H9 (cell line): ENCODE results near the gene SALL3. TPM values are rescaled to one million over a fixed set of nuclear protein-coding genes. Genes with fewer than 3 reads are reported as not detected.

ENCODE experiments used
- DNase-seq: peaks from one replicate; pipeline ENCODE4 v3.0.0-alpha.2; 2017
- H2AFZ ChIP-seq: one replicate; pipeline ENCODE4 v1.6.1; 2013; ENCODE audit warnings: mild to moderate bottlenecking, low read length, control low read depth, moderate library complexity
- H2AK5ac ChIP-seq: 2 replicates; pipeline ENCODE4 v1.6.1; 2013; ENCODE audit warnings: low read length, control low read depth, mixed read lengths; ENCODE audit not compliant: insufficient read length
- H2BK120ac ChIP-seq: one replicate; pipeline ENCODE4 v1.6.1; 2013; ENCODE audit warnings: low read depth, mild to moderate bottlenecking, low read length, control low read depth, inconsistent platforms; ENCODE audit not compliant: poor library complexity, severe bottlenecking
- H2BK12ac ChIP-seq: 2 replicates; pipeline ENCODE4 v1.6.1; 2013; ENCODE audit warnings: low read length, control low read depth, mixed read lengths, low read depth; ENCODE audit not compliant: insufficient read length
- H2BK15ac ChIP-seq: 2 replicates; pipeline ENCODE4 v1.6.1; 2013; ENCODE audit warnings: low read depth, low read length, control low read depth
- H2BK20ac ChIP-seq: one replicate; pipeline ENCODE4 v1.6.1; 2013; ENCODE audit warnings: low read depth, mild to moderate bottlenecking, low read length, control low read depth, inconsistent platforms; ENCODE audit not compliant: poor library complexity, severe bottlenecking
- H2BK5ac ChIP-seq: 2 replicates; pipeline ENCODE4 v1.6.1; 2013; ENCODE audit warnings: low read length, control low read depth, mixed read lengths; ENCODE audit not compliant: insufficient read length
- H3K14ac ChIP-seq: 2 replicates; pipeline ENCODE4 v1.6.1; 2013; ENCODE audit warnings: low read length, control low read depth; ENCODE audit not compliant: insufficient read depth
- H3K18ac ChIP-seq: 2 replicates; pipeline ENCODE4 v1.6.1; 2013; ENCODE audit warnings: low read depth, mild to moderate bottlenecking, mixed read lengths, low read length, control low read depth; ENCODE audit not compliant: insufficient read length
- H3K23ac ChIP-seq: 2 replicates; pipeline ENCODE4 v1.6.1; 2013; ENCODE audit warnings: low read length, control low read depth, mixed read lengths, low read depth; ENCODE audit not compliant: insufficient read length
- H3K23me2 ChIP-seq: 2 replicates; pipeline ENCODE4 v1.6.1; 2013; ENCODE audit warnings: low read depth, mild to moderate bottlenecking, mixed read lengths, low read length, control low read depth; ENCODE audit not compliant: insufficient read length, poor library complexity, severe bottlenecking
- H3K27ac ChIP-seq: 2 replicates; pipeline ENCODE4 v1.5.1; 2013; ENCODE audit warnings: low read length, control low read depth, mixed read lengths, low read depth; ENCODE audit not compliant: insufficient read length
- H3K27me3 ChIP-seq: 2 replicates; pipeline ENCODE4 v1.6.1; 2013; ENCODE audit warnings: low read length, control low read depth, inconsistent platforms; ENCODE audit not compliant: insufficient read depth
- H3K4ac ChIP-seq: 2 replicates; pipeline ENCODE4 v1.6.1; 2013; ENCODE audit warnings: low read depth, mild to moderate bottlenecking, control low read depth, inconsistent platforms, low read length, moderate library complexity
- H3K4me1 ChIP-seq: 2 replicates; pipeline ENCODE4 v1.6.1; 2013; ENCODE audit warnings: low read length, control low read depth, inconsistent platforms; ENCODE audit not compliant: insufficient read depth
- H3K4me2 ChIP-seq: 2 replicates; pipeline ENCODE4 v1.6.1; 2013; ENCODE audit warnings: low read length, control low read depth, mixed read lengths; ENCODE audit not compliant: insufficient read length, insufficient read depth
- H3K56ac ChIP-seq: 2 replicates; pipeline ENCODE4 v1.6.1; 2013; ENCODE audit warnings: low read depth, mild to moderate bottlenecking, mixed read lengths, low read length, control low read depth; ENCODE audit not compliant: insufficient read length
- H3K79me1 ChIP-seq: 2 replicates; pipeline ENCODE4 v1.6.1; 2013; ENCODE audit warnings: low read depth, mild to moderate bottlenecking, moderate library complexity, low read length, control low read depth, inconsistent platforms; ENCODE audit not compliant: insufficient read depth, poor library complexity, severe bottlenecking
- H3K79me2 ChIP-seq: 2 replicates; pipeline ENCODE4 v1.6.1; 2013; ENCODE audit warnings: low read length, control low read depth, inconsistent platforms; ENCODE audit not compliant: insufficient read depth
- H3K9ac ChIP-seq: 2 replicates; pipeline ENCODE4 v1.6.1; 2013; ENCODE audit warnings: low read length, control low read depth, mixed read lengths; ENCODE audit not compliant: insufficient read length; ENCODE audit errors: extremely low read depth
- H3K9me3 ChIP-seq: one replicate; pipeline ENCODE4 v1.6.1; 2013; ENCODE audit warnings: low read depth, low read length, inconsistent platforms; ENCODE audit not compliant: control insufficient read depth
- H3T11ph ChIP-seq: one replicate; pipeline ENCODE4 v1.6.1; 2013; ENCODE audit warnings: mild to moderate bottlenecking, low read length, control low read depth, inconsistent platforms
- H4K20me1 ChIP-seq: one replicate; pipeline ENCODE4 v1.6.1; 2013; ENCODE audit not compliant: control insufficient read depth, insufficient read length, insufficient read depth
- H4K5ac ChIP-seq: 2 replicates; pipeline ENCODE4 v1.6.1; 2013; ENCODE audit warnings: low read depth, mild to moderate bottlenecking, mixed read lengths, low read length, control low read depth; ENCODE audit not compliant: insufficient read length
- H4K8ac ChIP-seq: replicated peaks from 2 replicates; pipeline ENCODE4 v1.6.1; 2013; ENCODE audit warnings: low read length, control low read depth, mixed read lengths, low read depth; ENCODE audit not compliant: insufficient read length
- H4K91ac ChIP-seq: 2 replicates; pipeline ENCODE4 v1.6.1; 2013; ENCODE audit warnings: low read depth, mild to moderate bottlenecking, moderate library complexity, mixed read lengths, low read length, control low read depth; ENCODE audit not compliant: insufficient read length
- H3K27ac Mint-ChIP-seq, 3 experiments: 2 replicates in 2 of 3; 3 replicates in 1 of 3; pipeline ENCODE4 v1.8.0; 2020 to 2021; ENCODE audit warnings: mixed read lengths in 3 of 3, mild to moderate bottlenecking in 1 of 3, moderate library complexity in 1 of 3
- H3K27me3 Mint-ChIP-seq: 2 replicates; pipeline ENCODE4 v1.8.0; 2021; ENCODE audit warnings: low read depth, mild to moderate bottlenecking, moderate library complexity, mixed read lengths
- H3K36me3 Mint-ChIP-seq, 3 experiments: 2 replicates in 2 of 3; 3 replicates in 1 of 3; pipeline ENCODE4 v1.8.0; 2020 to 2021; ENCODE audit warnings: low read depth in 3 of 3, mixed read lengths in 3 of 3; ENCODE audit not compliant: insufficient read depth in 1 of 3
- H3K4me1 Mint-ChIP-seq, 2 experiments: 2 replicates each; pipeline ENCODE4 v1.8.0; 2020; ENCODE audit warnings: mixed read lengths in 2 of 2
- H3K4me3 Mint-ChIP-seq, 2 experiments: 2 replicates in 1 of 2; 3 replicates in 1 of 2; pipeline ENCODE4 v1.8.0; 2020 to 2021; ENCODE audit warnings: mild to moderate bottlenecking in 2 of 2, mixed read lengths in 2 of 2, moderate library complexity in 1 of 2
- H3K9me3 Mint-ChIP-seq, 2 experiments: 2 replicates in 1 of 2; 3 replicates in 1 of 2; pipeline ENCODE4 v1.8.0; 2020; ENCODE audit warnings: mild to moderate bottlenecking in 2 of 2, mixed read lengths in 2 of 2, moderate library complexity in 1 of 2
- WGBS: extraction: QIAGEN DNeasy Blood & Tissue Kit; methylation state at CpG from one replicate; pipeline ENCODE4 v1.1.7; 2013; ENCODE audit warnings: missing lambda C conversion rate, low lambda C conversion rate, mixed read lengths; ENCODE audit not compliant: insufficient read length; ENCODE audit errors: extremely low coverage; 5-methylcytosine and 5-hydroxymethylcytosine counted together
- total RNA-seq: library from RNA; stranded (reverse); gene quantifications from 2 replicates; pipeline ENCODE4 v1.2.1, GENCODE V29; 2021
- TF ChIP-seq, protein P1 (sequence below): fragments of 200-600 bp; sonication (generic); conservative IDR thresholded peaks from 3 replicates; pipeline ENCODE4 v1.8.0; 2021; ENCODE audit warnings: antibody characterized with exemption, mild to moderate bottlenecking

SALL3 gene
- total RNA-seq, 1 experiment from 2014 or later, result 52.4 TPM

- no peak overlapping the region for H3K4me2 ChIP-seq
- TF ChIP-seq, protein P1, sequence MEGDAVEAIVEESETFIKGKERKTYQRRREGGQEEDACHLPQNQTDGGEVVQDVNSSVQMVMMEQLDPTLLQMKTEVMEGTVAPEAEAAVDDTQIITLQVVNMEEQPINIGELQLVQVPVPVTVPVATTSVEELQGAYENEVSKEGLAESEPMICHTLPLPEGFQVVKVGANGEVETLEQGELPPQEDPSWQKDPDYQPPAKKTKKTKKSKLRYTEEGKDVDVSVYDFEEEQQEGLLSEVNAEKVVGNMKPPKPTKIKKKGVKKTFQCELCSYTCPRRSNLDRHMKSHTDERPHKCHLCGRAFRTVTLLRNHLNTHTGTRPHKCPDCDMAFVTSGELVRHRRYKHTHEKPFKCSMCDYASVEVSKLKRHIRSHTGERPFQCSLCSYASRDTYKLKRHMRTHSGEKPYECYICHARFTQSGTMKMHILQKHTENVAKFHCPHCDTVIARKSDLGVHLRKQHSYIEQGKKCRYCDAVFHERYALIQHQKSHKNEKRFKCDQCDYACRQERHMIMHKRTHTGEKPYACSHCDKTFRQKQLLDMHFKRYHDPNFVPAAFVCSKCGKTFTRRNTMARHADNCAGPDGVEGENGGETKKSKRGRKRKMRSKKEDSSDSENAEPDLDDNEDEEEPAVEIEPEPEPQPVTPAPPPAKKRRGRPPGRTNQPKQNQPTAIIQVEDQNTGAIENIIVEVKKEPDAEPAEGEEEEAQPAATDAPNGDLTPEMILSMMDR, result no peak
- no peak overlapping the region for H2BK120ac ChIP-seq
- no peak overlapping the region for H3K9ac ChIP-seq
- H3K4me3 Mint-ChIP-seq, result no peak overlapping the region
- no peak overlapping the region for H3K18ac ChIP-seq
- no peak overlapping the region for H2AK5ac ChIP-seq
- H3K36me3 Mint-ChIP-seq, result peaks cover 2 to 18% (median 15%) of the 10 kb centered on the region in 3 experiments; a peak in 6 of 7 replicates
- H2BK12ac ChIP-seq, result no peak overlapping the region
- H2BK20ac ChIP-seq, result no peak overlapping the region
- DNase-seq, result no peak
- no peak overlapping the region for H3T11ph ChIP-seq
- no peak overlapping the region for H4K8ac ChIP-seq
- H3K27ac ChIP-seq, result no peak overlapping the region
- H3K14ac ChIP-seq, result no peak overlapping the region
- H4K5ac ChIP-seq, result no peak overlapping the region
- H2BK15ac ChIP-seq, result no peak overlapping the region
- no peaks in the 10 kb centered on the region for H3K27me3 ChIP-seq
- peaks cover 26 to 29% of the 10 kb centered on the region in 2 experiments for H3K9me3 Mint-ChIP-seq
- H2AFZ ChIP-seq, result no peak overlapping the region
- no peaks in the 10 kb centered on the region for H3K23me2 ChIP-seq
- H4K20me1 ChIP-seq, result no peaks in the 10 kb centered on the region
- H2BK5ac ChIP-seq, result no peak overlapping the region
- no peak overlapping the region for H3K27ac Mint-ChIP-seq
- WGBS, result no CpG with 5 or more reads among the region's 15 CpGs
- H3K23ac ChIP-seq, result no peak overlapping the region
- H3K27me3 Mint-ChIP-seq, result peaks cover 20% of the 10 kb centered on the region
- peaks cover 7% of the 10 kb centered on the region for H3K9me3 ChIP-seq
- H4K91ac ChIP-seq, result no peak overlapping the region
- H3K4me1 Mint-ChIP-seq, result peaks cover 25 to 27% of the 10 kb centered on the region in 2 experiments
- H3K4ac ChIP-seq, result no peak overlapping the region
- no peaks in the 10 kb centered on the region for H3K79me1 ChIP-seq
- H3K56ac ChIP-seq, result no peak overlapping the region
- no peaks in the 10 kb centered on the region for H3K4me1 ChIP-seq
- H3K79me2 ChIP-seq, result no peaks in the 10 kb centered on the region
These were observed 32.3 kb upstream of the SALL3 start for GRCh38 chr18:78947291-78947690.
